K562 (cell line): ENCODE results near the gene SUCNR1. TPM values are rescaled to one million over a fixed set of nuclear protein-coding genes. Genes with fewer than 3 reads are reported as not detected.

ENCODE experiments used
- ARID1B ChIP-seq: fragments of 450-650 bp; IDR thresholded peaks from 2 replicates; pipeline ENCODE4 v1.6.1; 2016; ENCODE audit warnings: antibody characterized with exemption, mild to moderate bottlenecking, inconsistent platforms
- CBX1 ChIP-seq: sonication (generic); IDR thresholded peaks from 2 replicates; pipeline ENCODE4 v1.6.1; 2016; ENCODE audit warnings: antibody characterized with exemption, low read depth, mild to moderate bottlenecking
- ELF2 ChIP-seq: fragments of 250-450 bp; sonication (Bioruptor Pico); IDR thresholded peaks from 2 replicates; pipeline ENCODE4 v1.5.0; 2021; ENCODE audit warnings: mild to moderate bottlenecking
- MEIS2 ChIP-seq: fragments of 450-650 bp; IDR thresholded peaks from 2 replicates; pipeline ENCODE4 v1.6.1; 2014; ENCODE audit warnings: mild to moderate bottlenecking; ENCODE audit not compliant: partially characterized antibody
- NR2F6 ChIP-seq: fragments of 450-650 bp; formaldehyde crosslinking; IDR thresholded peaks from 2 replicates; pipeline ENCODE4 v1.4.0; 2020; ENCODE audit warnings: mild to moderate bottlenecking
- POLR2A ChIP-seq: fragments of 450-650 bp; conservative IDR thresholded peaks from 2 replicates; pipeline ENCODE4 v1.6.1; 2016
- SNIP1 ChIP-seq: fragments of 450-650 bp; IDR thresholded peaks from 2 replicates; pipeline ENCODE4 v1.7.1; 2017; ENCODE audit warnings: low read depth, mild to moderate bottlenecking
- polyA plus RNA-seq, 8 experiments: library from polyadenylated mRNA; depleted of rRNA in 4 of 8; stranded (reverse) in 5 of 8; unstranded in 3 of 8; fragments of >200 nt; fragmentation: Nextera tagmentation in 2 of 8; fragmentation: Illumina TruSeq in 1 of 8; extraction: Ambion mirVana in 2 of 8; extraction: Trizol in 1 of 8; gene quantifications; 2 replicates each; pipeline versions ENCODE4 v1.2.1 to v1.2.3, GENCODE V29; 2011 to 2014; ENCODE audit warnings: inconsistent platforms in 1 of 8, missing spikeins in 1 of 8
- total RNA-seq, 7 experiments: library from RNA; depleted of rRNA in 6 of 7; stranded (reverse); fragments of >200 nt in 6 of 7; fragmentation: Illumina TruSeq in 2 of 7; extraction: Trizol in 2 of 7; gene quantifications; 2 replicates each; pipeline versions ENCODE4 v1.2.1 to v1.2.3, GENCODE V29; 2011 to 2021; ENCODE audit warnings: low replicate concordance in 1 of 7
- TF ChIP-seq, protein P1 (sequence below): sonication (generic); formaldehyde crosslinking; IDR thresholded peaks from 2 replicates; pipeline ENCODE4 v1.8.1; 2023; ENCODE audit warnings: missing genetic modification reagents, mild to moderate bottlenecking, borderline replicate concordance
- TF ChIP-seq, protein P2 (sequence below): fragments of 450-650 bp; IDR thresholded peaks from 2 replicates; pipeline ENCODE4 v1.6.1; 2016

Gene SUCNR1
- total and polyA plus RNA-seq, 9 of the 15 experiments (the other 6 are each of a cell fraction or from before 2014, with no cell fraction given): 0.04 to 0.54 (median 0.13) TPM

DNA sequence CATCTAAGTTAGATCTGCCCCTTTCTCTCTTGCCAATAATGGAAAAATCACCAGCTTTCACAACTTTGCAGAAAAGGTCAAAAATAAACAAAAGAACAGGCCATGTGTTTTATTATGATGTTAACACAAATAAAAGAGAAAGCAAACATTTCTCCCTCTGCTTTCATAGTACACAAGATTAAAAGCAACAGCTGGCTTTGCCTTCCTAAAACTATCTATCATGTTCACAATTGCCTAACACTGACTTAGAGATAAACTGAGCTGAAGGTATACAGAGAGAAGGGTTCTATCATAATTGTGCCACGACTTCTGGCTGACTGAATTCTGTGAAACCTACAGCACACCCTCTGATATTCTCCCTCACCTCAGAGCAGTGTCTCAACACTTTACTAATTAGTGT lies 30.2 kb upstream of the SUCNR1 start (continued):
- TF ChIP-seq NR2F6 (no peak), ARID1B (0 out of 2 replicates have a peak, but pooled peaks have one; percentile 19), CBX1 (no peak), MEIS2 (peak; percentile 80), ELF2 (CRISPR knock-in tag) (no peak), SNIP1 (no peak), POLR2A (no peak)
- TF ChIP-seq, protein P1, sequence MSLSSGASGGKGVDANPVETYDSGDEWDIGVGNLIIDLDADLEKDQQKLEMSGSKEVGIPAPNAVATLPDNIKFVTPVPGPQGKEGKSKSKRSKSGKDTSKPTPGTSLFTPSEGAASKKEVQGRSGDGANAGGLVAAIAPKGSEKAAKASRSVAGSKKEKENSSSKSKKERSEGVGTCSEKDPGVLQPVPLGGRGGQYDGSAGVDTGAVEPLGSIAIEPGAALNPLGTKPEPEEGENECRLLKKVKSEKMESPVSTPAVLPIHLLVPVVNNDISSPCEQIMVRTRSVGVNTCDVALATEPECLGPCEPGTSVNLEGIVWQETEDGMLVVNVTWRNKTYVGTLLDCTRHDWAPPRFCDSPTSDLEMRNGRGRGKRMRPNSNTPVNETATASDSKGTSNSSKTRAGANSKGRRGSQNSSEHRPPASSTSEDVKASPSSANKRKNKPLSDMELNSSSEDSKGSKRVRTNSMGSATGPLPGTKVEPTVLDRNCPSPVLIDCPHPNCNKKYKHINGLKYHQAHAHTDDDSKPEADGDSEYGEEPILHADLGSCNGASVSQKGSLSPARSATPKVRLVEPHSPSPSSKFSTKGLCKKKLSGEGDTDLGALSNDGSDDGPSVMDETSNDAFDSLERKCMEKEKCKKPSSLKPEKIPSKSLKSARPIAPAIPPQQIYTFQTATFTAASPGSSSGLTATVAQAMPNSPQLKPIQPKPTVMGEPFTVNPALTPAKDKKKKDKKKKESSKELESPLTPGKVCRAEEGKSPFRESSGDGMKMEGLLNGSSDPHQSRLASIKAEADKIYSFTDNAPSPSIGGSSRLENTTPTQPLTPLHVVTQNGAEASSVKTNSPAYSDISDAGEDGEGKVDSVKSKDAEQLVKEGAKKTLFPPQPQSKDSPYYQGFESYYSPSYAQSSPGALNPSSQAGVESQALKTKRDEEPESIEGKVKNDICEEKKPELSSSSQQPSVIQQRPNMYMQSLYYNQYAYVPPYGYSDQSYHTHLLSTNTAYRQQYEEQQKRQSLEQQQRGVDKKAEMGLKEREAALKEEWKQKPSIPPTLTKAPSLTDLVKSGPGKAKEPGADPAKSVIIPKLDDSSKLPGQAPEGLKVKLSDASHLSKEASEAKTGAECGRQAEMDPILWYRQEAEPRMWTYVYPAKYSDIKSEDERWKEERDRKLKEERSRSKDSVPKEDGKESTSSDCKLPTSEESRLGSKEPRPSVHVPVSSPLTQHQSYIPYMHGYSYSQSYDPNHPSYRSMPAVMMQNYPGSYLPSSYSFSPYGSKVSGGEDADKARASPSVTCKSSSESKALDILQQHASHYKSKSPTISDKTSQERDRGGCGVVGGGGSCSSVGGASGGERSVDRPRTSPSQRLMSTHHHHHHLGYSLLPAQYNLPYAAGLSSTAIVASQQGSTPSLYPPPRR (CRISPR knock-in tag): no peak
- TF ChIP-seq, protein P2, sequence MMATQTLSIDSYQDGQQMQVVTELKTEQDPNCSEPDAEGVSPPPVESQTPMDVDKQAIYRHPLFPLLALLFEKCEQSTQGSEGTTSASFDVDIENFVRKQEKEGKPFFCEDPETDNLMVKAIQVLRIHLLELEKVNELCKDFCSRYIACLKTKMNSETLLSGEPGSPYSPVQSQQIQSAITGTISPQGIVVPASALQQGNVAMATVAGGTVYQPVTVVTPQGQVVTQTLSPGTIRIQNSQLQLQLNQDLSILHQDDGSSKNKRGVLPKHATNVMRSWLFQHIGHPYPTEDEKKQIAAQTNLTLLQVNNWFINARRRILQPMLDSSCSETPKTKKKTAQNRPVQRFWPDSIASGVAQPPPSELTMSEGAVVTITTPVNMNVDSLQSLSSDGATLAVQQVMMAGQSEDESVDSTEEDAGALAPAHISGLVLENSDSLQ: 0 out of 2 replicates have a peak, but pooled peaks have one; percentile 13
